Activated T-helper 2 cell treated with anti-CD3 and anti-CD28 coated beads, Interferon-gamma antibody, Interleukin-2, Interleukin-4, amounts not matched to agents 10 μg/mL and 5 μg/mL and 100 μg/mL, durations not matched to agents 14 hours and 24 hours and 36 hours (primary cell): ENCODE data around the gene KCNN3. TPM values are rescaled to one million over a fixed set of nuclear protein-coding genes. Genes with fewer than 3 reads are reported as not detected.

Experiments
- DNase-seq: peaks from one replicate; pipeline ENCODE4 v3.0.0; 2021; ENCODE audit warnings: low spot score
- H3K27ac Mint-ChIP-seq: one replicate; pipeline ENCODE4 v1.8.0; 2021; ENCODE audit warnings: mixed read lengths
- H3K27me3 Mint-ChIP-seq: one replicate; pipeline ENCODE4 v1.8.0; 2021; ENCODE audit warnings: low read depth, mixed read lengths
- H3K36me3 Mint-ChIP-seq: one replicate; pipeline ENCODE4 v1.8.0; 2021; ENCODE audit warnings: low read depth, mixed read lengths
- H3K4me1 Mint-ChIP-seq: one replicate; pipeline ENCODE4 v1.8.0; 2021; ENCODE audit warnings: low read depth, mixed read lengths
- H3K4me3 Mint-ChIP-seq: one replicate; pipeline ENCODE4 v1.8.0; 2021; ENCODE audit warnings: low read depth, mild to moderate bottlenecking, moderate library complexity, mixed read lengths
- H3K9me3 Mint-ChIP-seq: one replicate; pipeline ENCODE4 v1.8.0; 2021; ENCODE audit warnings: mixed read lengths
- intact Hi-C: fragments of 100-400 bp; cut with micrococcal nuclease; formaldehyde crosslinking; loops from one replicate; pipeline ENCODE4 v1.15.1; 2023
- total RNA-seq: library from RNA; stranded (reverse); gene quantifications from 2 replicates; pipeline ENCODE4 v1.2.3, GENCODE V29; 2022

Gene KCNN3
- total RNA-seq, 1 donor from 2014 or later: 0.91 TPM

DNA sequence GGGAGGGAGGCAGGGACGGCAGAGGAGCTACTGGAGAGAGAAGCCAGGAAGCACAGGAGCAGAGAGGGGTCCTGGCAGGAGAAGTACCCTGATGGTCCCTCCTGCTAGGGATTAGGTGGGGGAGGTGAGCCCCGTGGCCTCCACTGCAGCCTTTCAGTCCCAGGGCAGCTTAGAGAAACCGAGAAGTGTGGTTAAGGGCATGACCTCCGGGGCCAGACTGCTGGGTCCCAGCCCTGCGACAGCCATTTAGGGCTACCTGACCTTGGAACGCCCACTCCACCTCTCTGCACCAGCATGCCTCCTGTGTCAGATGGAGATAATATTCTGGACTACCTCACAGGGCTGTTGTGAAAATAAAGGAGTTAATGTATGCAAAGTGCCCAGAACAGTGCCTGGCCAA is 47.4 kb downstream of the KCNN3 start:
- H3K9me3 Mint-ChIP-seq: no peaks in the 10 kb centered on the region
- intact Hi-C loops: no loop called here
- H3K27me3 Mint-ChIP-seq: no peaks in the 10 kb centered on the region
- no peak overlapping the region for H3K27ac Mint-ChIP-seq
- DNase-seq: no peak
- no peak overlapping the region for H3K4me3 Mint-ChIP-seq
- H3K36me3 Mint-ChIP-seq: no peaks in the 10 kb centered on the region
- H3K4me1 Mint-ChIP-seq: no peaks in the 10 kb centered on the region

DNA sequence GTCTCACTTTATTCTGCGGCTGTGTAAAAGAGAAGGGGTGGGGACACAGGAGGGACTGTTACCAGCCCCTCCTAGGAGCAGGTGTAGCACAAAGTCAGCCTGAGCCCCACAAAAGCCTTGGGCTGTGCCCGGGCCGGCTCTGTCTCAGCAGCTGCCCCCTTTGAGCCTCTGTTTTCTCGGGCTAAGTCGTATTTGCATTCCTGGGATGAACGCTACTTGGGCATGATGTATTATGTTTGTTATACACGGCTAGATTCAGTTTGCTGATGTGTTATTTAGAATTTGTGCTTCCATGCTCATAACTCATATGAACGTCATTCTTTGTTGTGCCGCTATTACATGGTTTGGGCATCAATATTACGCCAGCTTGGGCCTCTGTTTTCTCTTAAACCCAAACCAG is 47.8 kb downstream of the KCNN3 start:
- Mint-ChIP-seq H3K36me3 (no peaks in the 10 kb centered on the region), H3K27me3 (no peaks in the 10 kb centered on the region), H3K4me1 (no peaks in the 10 kb centered on the region), H3K27ac (no peak overlapping the region), H3K9me3 (no peaks in the 10 kb centered on the region), H3K4me3 (no peak overlapping the region)
- intact Hi-C loops: no loop called here
- DNase-seq: no peak

DNA sequence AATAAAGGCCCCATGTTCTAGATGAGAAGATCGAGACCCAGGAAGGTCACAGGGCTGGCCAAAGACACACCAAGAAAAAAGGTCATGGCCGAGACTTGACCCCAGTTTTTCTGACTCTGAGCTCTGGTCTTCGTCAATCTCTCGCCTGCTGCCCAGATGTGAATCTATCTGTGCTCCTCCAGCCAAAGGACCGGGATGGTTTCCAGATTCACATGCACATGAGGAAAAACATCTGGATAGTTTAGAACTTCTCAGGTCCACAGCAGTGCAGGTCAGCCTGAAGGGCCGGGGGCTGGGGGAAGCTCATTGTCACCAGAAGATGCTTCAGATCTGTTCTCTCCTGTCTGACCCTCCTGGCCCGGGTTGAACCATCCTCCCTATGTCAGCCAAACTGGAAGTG is 49.0 kb downstream of the KCNN3 start:
- intact Hi-C loops: no loop called here
- Mint-ChIP-seq H3K27ac (no peak overlapping the region), H3K9me3 (no peaks in the 10 kb centered on the region), H3K36me3 (no peaks in the 10 kb centered on the region), H3K27me3 (peaks cover 4% of the 10 kb centered on the region), H3K4me3 (no peak overlapping the region), H3K4me1 (no peaks in the 10 kb centered on the region)
- no peak for DNase-seq

DNA sequence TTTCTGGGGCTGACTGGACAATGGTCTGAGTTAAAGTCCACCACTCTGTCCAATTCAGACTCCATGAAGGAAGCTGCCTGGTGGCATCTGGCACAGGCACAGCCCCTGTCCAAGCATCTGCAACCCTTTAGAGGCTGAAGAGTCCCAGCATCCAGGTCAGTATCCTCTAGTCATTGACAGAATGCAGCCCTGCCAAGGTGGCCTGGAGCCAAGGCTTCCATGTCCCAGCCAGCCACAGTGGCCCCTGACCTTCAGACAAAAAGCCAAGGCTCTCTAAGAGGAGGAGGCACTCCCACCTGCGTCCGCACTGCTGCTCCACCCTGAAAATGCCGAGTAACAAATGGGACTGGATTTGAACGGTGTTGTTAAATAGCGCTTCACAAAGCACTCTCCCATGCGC is 49.4 kb downstream of the KCNN3 start:
- no peaks in the 10 kb centered on the region for H3K36me3 Mint-ChIP-seq

DNA sequence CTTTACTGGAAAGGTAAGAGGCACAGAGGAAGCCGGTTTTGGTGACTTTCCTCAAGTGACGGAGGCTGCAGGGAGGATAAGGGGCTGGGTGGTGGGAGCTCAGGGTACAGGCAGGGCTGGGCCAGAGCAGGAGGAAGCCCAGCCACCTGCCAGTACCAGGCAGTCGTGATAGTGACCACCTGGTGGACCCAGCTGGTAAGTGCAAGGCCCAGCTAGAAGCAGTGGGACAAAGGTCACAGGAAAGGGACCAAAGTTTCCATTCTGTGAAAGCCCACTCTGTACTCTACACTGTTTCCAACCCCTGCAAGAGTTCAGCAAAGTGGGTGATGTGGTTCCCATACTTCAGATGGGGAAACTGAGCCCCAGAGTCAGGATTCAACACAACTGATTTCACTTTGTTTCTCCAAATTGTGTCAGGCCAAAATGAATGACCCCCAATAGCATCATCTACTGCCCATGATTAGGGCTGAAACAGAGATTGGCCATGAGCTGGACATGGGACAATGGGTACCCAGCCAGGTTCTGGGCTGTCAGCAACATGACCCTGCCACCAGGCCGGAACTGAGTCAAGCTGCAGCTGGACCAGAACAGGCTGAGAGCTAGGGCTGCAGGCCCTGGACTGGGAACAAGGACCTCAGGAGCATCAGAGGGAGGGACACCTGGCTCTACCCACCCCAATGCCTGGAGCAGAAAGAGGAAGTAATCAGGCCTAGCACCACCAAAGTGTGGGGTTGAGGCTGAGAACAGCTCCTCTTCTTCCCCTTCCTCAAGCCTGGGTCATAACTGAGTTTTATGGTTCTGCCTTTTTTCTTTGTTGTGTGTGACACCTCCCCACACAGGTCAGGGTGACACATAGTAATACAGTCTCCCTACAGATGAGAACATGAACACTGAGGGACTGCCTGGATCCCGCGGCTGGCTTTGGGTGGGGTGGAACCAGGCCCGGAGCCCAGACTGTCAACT is 50.2 kb downstream of the KCNN3 start:
- peaks cover 4% of the 10 kb centered on the region for H3K27me3 Mint-ChIP-seq
- H3K36me3 Mint-ChIP-seq: no peaks in the 10 kb centered on the region
- H3K4me3 Mint-ChIP-seq: no peak overlapping the region
- no peaks in the 10 kb centered on the region for H3K4me1 Mint-ChIP-seq
- no peak overlapping the region for H3K27ac Mint-ChIP-seq
- no peak for DNase-seq
- no peaks in the 10 kb centered on the region for H3K9me3 Mint-ChIP-seq
- intact Hi-C loops: no loop called here

More for the DNA sequence above, 49.4 kb downstream of the KCNN3 start:
- Mint-ChIP-seq H3K27me3 (peaks cover 4% of the 10 kb centered on the region), H3K4me1 (no peaks in the 10 kb centered on the region), H3K9me3 (no peaks in the 10 kb centered on the region), H3K27ac (no peak overlapping the region), H3K4me3 (no peak overlapping the region)
- no peak for DNase-seq
- intact Hi-C loops: no loop called here

DNA sequence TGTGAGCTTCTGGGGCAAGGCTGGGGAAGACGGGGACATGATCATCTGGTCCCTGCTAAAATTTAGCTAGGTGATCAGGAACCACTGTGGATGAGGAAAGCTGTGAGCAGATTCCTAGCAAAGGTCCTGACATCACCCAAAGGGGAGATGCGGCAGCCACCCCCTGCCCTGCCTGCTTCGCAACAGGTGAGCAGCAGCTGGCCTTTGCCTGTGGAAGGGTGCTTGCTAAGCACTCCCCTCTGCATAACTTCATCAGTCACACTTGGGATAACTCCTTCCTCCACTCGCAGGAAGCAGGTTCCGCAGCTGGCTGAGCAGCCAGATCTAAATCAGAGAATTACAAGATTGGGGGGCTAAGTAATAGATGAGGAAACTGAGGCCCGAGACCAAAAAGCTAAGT is 51.2 kb downstream of the KCNN3 start:
- no peak for DNase-seq
- intact Hi-C loops: no loop called here
- Mint-ChIP-seq H3K27me3 (peaks cover 4% of the 10 kb centered on the region), H3K36me3 (no peaks in the 10 kb centered on the region), H3K4me1 (no peaks in the 10 kb centered on the region), H3K4me3 (no peak overlapping the region), H3K27ac (no peak overlapping the region), H3K9me3 (no peaks in the 10 kb centered on the region)

DNA sequence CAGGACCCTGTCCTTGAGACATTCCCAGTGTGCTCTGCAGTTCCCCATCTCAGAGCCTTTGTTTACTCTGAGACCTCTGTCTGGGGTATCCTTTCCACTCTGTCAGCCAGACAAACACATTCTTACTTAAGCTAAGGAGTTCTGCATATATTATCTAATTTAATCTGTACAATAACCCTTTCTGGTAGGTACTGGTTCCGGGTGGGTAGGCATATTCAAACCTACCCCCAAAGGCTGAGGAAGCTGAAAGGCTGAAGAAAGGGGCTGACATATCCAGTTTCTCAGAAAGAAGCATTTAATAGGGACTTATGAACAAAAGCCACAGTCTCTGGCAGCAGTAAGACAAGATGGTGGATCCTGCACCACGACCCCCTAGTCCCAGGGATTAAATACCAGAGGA is 53.1 kb downstream of the KCNN3 start:
- no peak overlapping the region for H3K4me3 Mint-ChIP-seq
- intact Hi-C loops: no loop called here

DNA sequence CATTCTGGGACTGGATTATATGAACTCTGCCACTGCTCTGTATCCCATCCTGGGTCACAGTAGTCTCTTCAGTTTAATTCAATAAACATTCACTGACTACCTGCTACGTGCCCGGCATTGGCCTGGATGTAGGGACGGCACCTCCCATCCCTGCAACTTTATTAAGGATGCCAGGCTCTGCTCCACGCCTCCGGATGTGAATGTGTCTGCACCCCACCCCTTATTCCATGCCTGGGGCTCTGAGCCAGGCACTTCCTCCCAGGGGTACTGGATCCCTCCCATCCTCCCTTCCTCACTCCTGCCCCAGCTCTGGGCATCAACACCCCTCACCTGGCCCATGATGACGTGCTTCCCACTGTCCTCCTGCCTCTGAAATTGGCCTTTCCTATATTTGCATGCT is 53.7 kb downstream of the KCNN3 start:
- H3K4me3 Mint-ChIP-seq: no peak overlapping the region
- H3K4me1 Mint-ChIP-seq: no peaks in the 10 kb centered on the region
- no peak for DNase-seq
- no peak overlapping the region for H3K27ac Mint-ChIP-seq
- H3K27me3 Mint-ChIP-seq: peaks cover 4% of the 10 kb centered on the region
- intact Hi-C loops: no loop called here
- no peaks in the 10 kb centered on the region for H3K36me3 Mint-ChIP-seq
- no peaks in the 10 kb centered on the region for H3K9me3 Mint-ChIP-seq

More for the DNA sequence above, 53.1 kb downstream of the KCNN3 start:
- no peaks in the 10 kb centered on the region for H3K9me3 Mint-ChIP-seq
- H3K4me1 Mint-ChIP-seq: no peaks in the 10 kb centered on the region
- H3K27me3 Mint-ChIP-seq: peaks cover 4% of the 10 kb centered on the region
- no peak overlapping the region for H3K27ac Mint-ChIP-seq
- no peak for DNase-seq
- H3K36me3 Mint-ChIP-seq: no peaks in the 10 kb centered on the region

DNA sequence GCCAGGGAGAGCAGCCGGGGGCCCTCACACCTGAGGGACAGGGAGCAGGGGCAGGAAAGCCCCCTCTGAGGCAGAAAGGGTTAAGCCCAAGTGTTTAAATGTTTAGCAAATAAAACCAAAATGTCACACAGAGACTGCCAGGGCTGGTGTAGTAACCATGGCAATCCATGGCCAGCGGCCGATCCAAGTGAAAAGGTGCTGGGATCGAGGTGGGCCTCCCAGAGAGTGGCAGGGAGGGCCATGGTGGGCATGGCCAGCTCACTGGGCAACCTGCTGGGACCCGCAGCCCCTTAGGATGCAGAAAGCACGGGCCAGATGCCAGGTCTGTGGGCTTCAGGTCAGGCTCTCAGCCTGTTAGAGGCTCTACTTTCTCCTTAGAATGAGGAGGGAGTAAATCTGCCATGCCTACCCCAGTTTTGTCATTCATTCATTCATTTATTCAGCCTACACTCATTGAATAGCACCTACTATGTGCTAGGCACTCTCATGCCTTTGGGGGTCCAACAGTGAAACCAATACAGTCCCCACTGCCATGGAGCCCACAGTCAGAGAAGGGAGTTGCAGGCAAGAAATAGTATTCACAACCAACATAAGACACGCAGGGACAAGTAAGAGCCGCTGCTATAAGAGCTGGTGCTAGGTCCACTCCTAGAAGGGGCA is 56.1 kb downstream of the KCNN3 start:
- intact Hi-C loops: no loop called here
- Mint-ChIP-seq H3K4me1 (peaks cover 13% of the 10 kb centered on the region), H3K27me3 (peaks cover 4% of the 10 kb centered on the region), H3K27ac (no peak overlapping the region), H3K4me3 (no peak overlapping the region), H3K36me3 (no peaks in the 10 kb centered on the region), H3K9me3 (no peaks in the 10 kb centered on the region)
- DNase-seq: no peak

DNA sequence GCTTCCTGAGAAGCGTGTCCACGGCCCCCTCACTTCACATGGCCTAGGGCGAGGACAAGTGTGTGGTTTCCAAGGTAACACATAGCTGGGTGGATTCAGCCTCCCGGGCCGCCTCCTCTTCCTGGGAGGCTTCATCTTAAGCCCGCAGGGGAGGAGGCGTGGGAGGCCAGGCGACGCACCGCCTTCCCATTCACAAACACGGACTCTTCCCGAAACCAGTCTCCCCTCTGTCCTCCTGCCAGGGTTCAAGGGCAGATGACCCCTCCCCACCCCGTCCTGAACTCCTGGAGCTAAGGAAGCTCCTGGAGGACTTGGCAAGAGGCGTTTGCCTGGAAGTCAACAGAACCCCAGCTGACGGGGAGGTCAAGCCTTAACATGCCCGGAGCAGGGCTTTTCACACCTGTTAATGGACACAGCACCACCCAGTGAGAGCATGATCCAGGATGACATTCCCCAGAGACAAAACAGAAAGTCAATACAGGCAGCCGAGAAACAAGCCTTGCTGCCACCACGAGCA is 56.7 kb downstream of the KCNN3 start:
- no peak overlapping the region for H3K27ac Mint-ChIP-seq
- DNase-seq: no peak
- intact Hi-C loops: no loop called here
- no peaks in the 10 kb centered on the region for H3K9me3 Mint-ChIP-seq
- H3K4me1 Mint-ChIP-seq: peaks cover 13% of the 10 kb centered on the region
- peaks cover 5% of the 10 kb centered on the region for H3K27me3 Mint-ChIP-seq
- H3K36me3 Mint-ChIP-seq: no peaks in the 10 kb centered on the region
- H3K4me3 Mint-ChIP-seq: no peak overlapping the region

DNA sequence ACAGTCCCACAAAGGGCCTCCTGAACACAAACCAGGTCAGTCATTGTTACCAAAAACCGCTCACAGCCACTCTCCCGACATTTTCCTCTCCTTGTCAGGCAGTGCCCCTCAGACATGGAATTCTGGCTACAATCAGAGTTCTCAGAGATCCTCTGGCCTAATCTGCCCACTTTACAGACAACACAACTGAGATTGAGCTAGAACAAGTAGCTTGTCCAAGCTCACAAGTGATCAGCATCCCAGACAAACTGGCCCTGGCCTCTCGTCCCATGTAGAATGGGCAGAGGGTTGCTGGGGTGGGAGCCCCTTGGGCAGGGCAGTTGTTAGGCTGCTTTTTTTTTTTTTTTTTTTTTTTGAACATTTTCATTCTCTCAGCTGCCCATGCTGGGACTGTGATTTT is 57.2 kb downstream of the KCNN3 start:
- Mint-ChIP-seq H3K4me3 (no peak overlapping the region), H3K9me3 (no peaks in the 10 kb centered on the region), H3K36me3 (no peaks in the 10 kb centered on the region), H3K27ac (no peak overlapping the region), H3K4me1 (peaks cover 13% of the 10 kb centered on the region), H3K27me3 (peaks cover 10% of the 10 kb centered on the region)
- intact Hi-C loops: no loop called here
- DNase-seq: no peak

DNA sequence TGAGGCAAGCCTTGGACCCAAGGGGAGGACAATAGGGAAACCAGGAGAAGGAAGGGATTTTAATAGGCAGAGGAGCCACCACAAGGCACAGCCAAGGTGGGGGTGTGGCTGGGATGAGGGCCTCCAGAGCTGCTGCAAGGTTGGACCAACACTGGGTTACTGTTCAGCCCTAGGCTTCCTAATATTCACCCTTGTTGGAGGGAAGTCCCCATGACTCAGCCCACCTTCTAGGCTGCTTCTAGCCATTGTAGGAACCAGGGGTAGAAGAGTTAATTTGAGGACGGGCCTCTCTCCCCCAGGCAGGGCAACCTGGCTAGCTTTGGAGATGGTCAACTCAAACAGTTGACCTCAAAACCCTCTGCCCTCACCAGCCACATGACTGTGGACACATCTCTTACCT is 59.5 kb downstream of the KCNN3 start:
- H3K27ac Mint-ChIP-seq: no peak overlapping the region
- intact Hi-C loops: no loop called here
- no peak for DNase-seq
- no peaks in the 10 kb centered on the region for H3K9me3 Mint-ChIP-seq
- peaks cover 14% of the 10 kb centered on the region for H3K27me3 Mint-ChIP-seq
- H3K4me3 Mint-ChIP-seq: no peak overlapping the region
- H3K36me3 Mint-ChIP-seq: no peaks in the 10 kb centered on the region
- peaks cover 13% of the 10 kb centered on the region for H3K4me1 Mint-ChIP-seq
